Endothelial cell of umbilical vein (primary cell): Measurements from ENCODE around the gene MELTF. TPM values are rescaled to one million over a fixed set of nuclear protein-coding genes. Genes with fewer than 3 reads are reported as not detected.

Source experiments
- BruUV-seq: library from RNA; stranded (reverse); fragments of 400-500 nt; replicated peaks from 2 replicates; lab custom pipeline; 2021; lab: Mats Ljungman, UMichigan
- CTCF ChIA-PET: fragments of 300-600, 350-600 bp; sonication (Branson Sonifier 250); formaldehyde crosslinking; loops from one replicate; lab custom pipeline; 2021; ENCODE audit warnings: antibody characterized with exemption, inconsistent platforms; lab: Charles Lee
- POLR2A ChIA-PET: fragments of 300-600, 350-600 bp; sonication (Branson Sonifier 250); formaldehyde crosslinking; loops from one replicate; lab custom pipeline; 2021; ENCODE audit warnings: antibody characterized with exemption, inconsistent platforms; lab: Charles Lee
- DNase-seq: peaks from one replicate; pipeline ENCODE4 v3.0.0-alpha.2; 2011; ENCODE audit warnings: low read depth, low spot score
- FAIRE-seq: peaks from 2 replicates; lab custom pipeline; 2011; peaks lifted over from hg19 to GRCh38; lab: Jason Lieb, UNC
- H2AFZ ChIP-seq: 2 replicates; pipeline ENCODE4 v1.6.0; 2012; ENCODE audit warnings: low read depth, low read length, control low read depth, inconsistent platforms
- H3K27ac ChIP-seq: 2 replicates; pipeline ENCODE4 v1.5.1; 2011; ENCODE audit warnings: low read depth, mild to moderate bottlenecking, control low read depth, low read length, moderate library complexity; ENCODE audit not compliant: insufficient read depth
- H3K27me3 ChIP-seq, 2 experiments: 2 replicates each; pipeline versions ENCODE4 v1.6.0 to v1.6.1; 2011; ENCODE audit warnings: low read length in 2 of 2, mixed read lengths in 1 of 2; ENCODE audit not compliant: control insufficient read depth in 2 of 2, insufficient read depth in 2 of 2
- H3K36me3 ChIP-seq, 2 experiments: 2 replicates in 1 of 2; 3 replicates in 1 of 2; pipeline ENCODE4 v1.5.1; 2011; ENCODE audit warnings: low read length in 2 of 2, mild to moderate bottlenecking in 1 of 2, moderate library complexity in 1 of 2; ENCODE audit not compliant: control insufficient read depth in 2 of 2, insufficient read depth in 2 of 2; ENCODE audit errors: extremely low read depth in 1 of 2
- H3K4me1 ChIP-seq: 3 replicates; pipeline ENCODE4 v1.5.1; 2011; ENCODE audit warnings: mild to moderate bottlenecking, low read length; ENCODE audit not compliant: control insufficient read depth, insufficient read depth; ENCODE audit errors: extremely low read depth
- H3K4me2 ChIP-seq: 2 replicates; pipeline ENCODE4 v1.6.1; 2011; ENCODE audit warnings: low read length, control low read depth, mixed read lengths; ENCODE audit not compliant: insufficient read depth
- H3K4me3 ChIP-seq, 3 experiments: fragments of 200-600 bp in 1 of 3; sonication (generic), shearing (Covaris generic) in 1 of 3; replicated peaks in 1 of 3; 2 replicates each; pipeline ENCODE4 v1.5.1; 2011 to 2016; ENCODE audit warnings: control low read depth in 3 of 3, low read length in 3 of 3, mild to moderate bottlenecking in 2 of 3, inconsistent platforms in 1 of 3, low read depth in 1 of 3, moderate library complexity in 1 of 3; ENCODE audit not compliant: insufficient read depth in 1 of 3
- H3K79me2 ChIP-seq: 2 replicates; pipeline ENCODE4 v1.6.0; 2012; ENCODE audit warnings: low read length, inconsistent platforms; ENCODE audit not compliant: control insufficient read depth, insufficient read depth
- H3K9ac ChIP-seq: replicated peaks from 2 replicates; pipeline ENCODE3; 2011; ENCODE audit warnings: low read length, control low read depth; ENCODE audit not compliant: insufficient read depth; ENCODE audit errors: extremely low read depth
- H3K9me1 ChIP-seq: replicated peaks from 3 replicates; pipeline ENCODE4 v1.6.0; 2011; ENCODE audit warnings: mild to moderate bottlenecking, low read length; ENCODE audit not compliant: control insufficient read depth, insufficient read depth; ENCODE audit errors: extremely low read depth
- H3K9me3 ChIP-seq: replicated peaks from 2 replicates; pipeline ENCODE4 v1.5.1; 2012; ENCODE audit warnings: low read length, inconsistent platforms; ENCODE audit not compliant: control insufficient read depth, insufficient read depth
- H4K20me1 ChIP-seq: replicated peaks from 2 replicates; pipeline ENCODE3; 2011; ENCODE audit warnings: mild to moderate bottlenecking, low read length; ENCODE audit not compliant: control insufficient read depth, insufficient read depth; ENCODE audit errors: extremely low read depth
- EZH2 ChIP-seq: IDR thresholded peaks from 2 replicates; pipeline ENCODE4 v1.6.1; 2012; ENCODE audit warnings: borderline replicate concordance, low read depth, mild to moderate bottlenecking, moderate library complexity, low read length, inconsistent platforms; ENCODE audit not compliant: severe bottlenecking
- FOS ChIP-seq: IDR thresholded peaks from 2 replicates; pipeline ENCODE4 v1.6.1; 2011; ENCODE audit warnings: mild to moderate bottlenecking, low read length, moderate library complexity, borderline replicate concordance; ENCODE audit not compliant: insufficient read depth
- GATA2 ChIP-seq: IDR thresholded peaks from 2 replicates; pipeline ENCODE4 v1.7.0; 2011; ENCODE audit warnings: low read depth, mild to moderate bottlenecking, moderate library complexity, mixed read lengths, low read length; ENCODE audit not compliant: insufficient read length, insufficient read depth
- JUN ChIP-seq: IDR thresholded peaks from 2 replicates; pipeline ENCODE4 v1.6.1; 2011; ENCODE audit warnings: borderline replicate concordance, low read depth; ENCODE audit not compliant: insufficient read length, insufficient read depth
- MYC ChIP-seq: IDR thresholded peaks from one replicate; pipeline ENCODE4 v1.6.1; 2011; ENCODE audit warnings: mild to moderate bottlenecking, low read depth, low read length
- POLR2A ChIP-seq: IDR thresholded peaks from 2 replicates; pipeline ENCODE4 v1.6.1; 2012; ENCODE audit warnings: low read depth, mild to moderate bottlenecking, control low read depth, low read length
- POLR2AphosphoS5 ChIP-seq: IDR thresholded peaks from 2 replicates; pipeline ENCODE4 v1.6.1; 2012; ENCODE audit warnings: low read depth, mild to moderate bottlenecking, control low read depth, low read length, moderate library complexity; ENCODE audit not compliant: insufficient read depth
- dilution Hi-C: fragments of 300-500 bp; cut with MboI; formaldehyde crosslinking; loops from one replicate; pipeline ENCODE4 v1.15.0; 2019; ENCODE audit warnings: low sequenced_read_pairs; ENCODE audit not compliant: extremely low pct_ligation_motif_present
- intact Hi-C: fragments of 100-400 bp; cut with micrococcal nuclease; formaldehyde crosslinking; loops from one replicate; pipeline ENCODE4 v1.10.0; 2022
- polyA plus RNA-seq, 4 experiments: library from polyadenylated mRNA; depleted of rRNA in 3 of 4; stranded (reverse) in 3 of 4; unstranded in 1 of 4; fragments of >200 nt; gene quantifications; 2 replicates each; pipeline versions ENCODE4 v1.2.1 to v1.2.3, GENCODE V29; 2011 to 2012; ENCODE audit warnings: missing spikeins in 1 of 4
- total RNA-seq: library from RNA; stranded (reverse); gene quantifications from 2 replicates; pipeline ENCODE4 v1.2.3, GENCODE V29; 2021
- TF ChIP-seq, protein P1 (sequence below), 2 donors: IDR thresholded peaks; 1 replicate in 1 of 2; 2 replicates in 1 of 2; pipeline ENCODE4 v1.5.1; 2011; ENCODE audit warnings: low read length in 2 of 2, mild to moderate bottlenecking in 2 of 2, moderate library complexity in 2 of 2, control low read depth in 1 of 2, inconsistent platforms in 1 of 2, low read depth in 1 of 2; ENCODE audit not compliant: insufficient read depth in 1 of 2; ENCODE audit errors: extremely low read depth in 1 of 2
- TF ChIP-seq, protein P2 (sequence below): IDR thresholded peaks from 2 replicates; pipeline ENCODE4 v1.6.1; 2011; ENCODE audit not compliant: insufficient read depth, insufficient read length

MELTF gene
- total and polyA plus RNA-seq, 2 donors (not counting 3 experiments of a cell fraction or from before 2014, with no cell fraction given), result 0.59 to 2.3 TPM

DNA sequence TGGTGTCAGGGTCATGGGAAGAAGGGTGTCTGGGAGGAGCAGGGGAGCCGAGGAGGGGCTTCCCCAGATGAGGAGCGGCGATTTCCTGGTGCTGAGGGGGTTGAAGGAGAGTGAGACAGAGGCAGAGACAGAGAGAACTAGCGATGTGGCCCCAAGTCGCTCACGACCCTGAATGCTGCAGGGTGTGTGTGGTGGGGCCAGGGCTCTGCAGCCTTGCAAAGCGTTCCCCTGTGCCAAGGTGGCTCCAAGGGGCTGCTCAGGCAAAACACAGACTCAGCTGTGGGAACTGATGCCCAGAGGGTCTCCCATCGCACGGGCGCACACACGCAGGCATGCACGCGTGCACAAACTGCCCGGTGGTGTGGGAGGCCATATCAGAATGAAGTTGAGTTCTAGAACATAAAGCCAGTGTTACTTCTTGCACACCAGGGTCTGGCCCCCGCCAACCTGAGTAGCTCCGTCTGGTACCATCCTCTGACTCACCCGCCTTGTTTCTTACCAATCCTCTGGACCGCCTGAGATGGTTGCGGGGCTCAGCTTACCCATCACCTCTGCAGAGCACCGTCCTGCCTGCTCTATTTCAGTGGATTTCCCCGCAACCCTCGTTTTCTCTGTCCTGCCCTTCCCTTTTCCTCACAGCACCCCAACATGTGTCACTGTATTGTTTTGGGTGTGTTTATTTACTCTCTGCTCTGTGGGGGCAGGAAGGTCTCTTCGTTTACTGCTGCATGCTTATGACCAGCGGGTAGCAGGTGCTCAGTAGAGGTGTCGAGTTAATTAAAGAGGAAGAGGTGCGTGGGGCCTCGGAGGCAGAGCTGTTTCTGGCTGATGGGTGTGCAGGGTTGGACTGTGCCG is 4.5 kb downstream of the MELTF start:
- no TSS peak for BruUV-seq
- ChIA-PET CTCF (interaction anchor here (1.8 kb wide), 1 partner anchor 22 kb away, joined by 6 read pairs; no protein-coding TSS in a partner anchor), POLR2A (no interaction called here)
- TF ChIP-seq EZH2 (no peak), FOS (no peak), GATA2 (no peak), MYC (no peak), JUN (no peak), POLR2A (no peak), POLR2AphosphoS5 (no peak)
- TF ChIP-seq, protein P1, sequence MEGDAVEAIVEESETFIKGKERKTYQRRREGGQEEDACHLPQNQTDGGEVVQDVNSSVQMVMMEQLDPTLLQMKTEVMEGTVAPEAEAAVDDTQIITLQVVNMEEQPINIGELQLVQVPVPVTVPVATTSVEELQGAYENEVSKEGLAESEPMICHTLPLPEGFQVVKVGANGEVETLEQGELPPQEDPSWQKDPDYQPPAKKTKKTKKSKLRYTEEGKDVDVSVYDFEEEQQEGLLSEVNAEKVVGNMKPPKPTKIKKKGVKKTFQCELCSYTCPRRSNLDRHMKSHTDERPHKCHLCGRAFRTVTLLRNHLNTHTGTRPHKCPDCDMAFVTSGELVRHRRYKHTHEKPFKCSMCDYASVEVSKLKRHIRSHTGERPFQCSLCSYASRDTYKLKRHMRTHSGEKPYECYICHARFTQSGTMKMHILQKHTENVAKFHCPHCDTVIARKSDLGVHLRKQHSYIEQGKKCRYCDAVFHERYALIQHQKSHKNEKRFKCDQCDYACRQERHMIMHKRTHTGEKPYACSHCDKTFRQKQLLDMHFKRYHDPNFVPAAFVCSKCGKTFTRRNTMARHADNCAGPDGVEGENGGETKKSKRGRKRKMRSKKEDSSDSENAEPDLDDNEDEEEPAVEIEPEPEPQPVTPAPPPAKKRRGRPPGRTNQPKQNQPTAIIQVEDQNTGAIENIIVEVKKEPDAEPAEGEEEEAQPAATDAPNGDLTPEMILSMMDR (IDR thresholded peaks at IDR 0.05; ENCODE audit: extremely low read depth in 1 of 2, insufficient read depth in 1 of 2, low read depth in 1 of 2, low read length in 2 of 2), result no peak
- TF ChIP-seq, protein P2, sequence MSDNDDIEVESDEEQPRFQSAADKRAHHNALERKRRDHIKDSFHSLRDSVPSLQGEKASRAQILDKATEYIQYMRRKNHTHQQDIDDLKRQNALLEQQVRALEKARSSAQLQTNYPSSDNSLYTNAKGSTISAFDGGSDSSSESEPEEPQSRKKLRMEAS, result no peak
- Histone ChIP-seq H3K9me3 (no peaks in the 10 kb centered on the region), H2AFZ (no peak overlapping the region), H3K9ac (no peak overlapping the region), H4K20me1 (no peaks in the 10 kb centered on the region), H3K27me3 (peaks cover 14 to 15% of the 10 kb centered on the region in 2 experiments), H3K79me2 (no peaks in the 10 kb centered on the region), H3K4me2 (no peak overlapping the region), H3K27ac (no peak overlapping the region), H3K36me3 (no peaks in the 10 kb centered on the region), H3K9me1 (no peaks in the 10 kb centered on the region), H3K4me1 (no peaks in the 10 kb centered on the region), H3K4me3 (no peak overlapping the region)
- intact Hi-C loops (no loop called here), dilution Hi-C loops (no loop called here)
- no peak for DNase-seq
- no peak for FAIRE-seq
